ENCODE measurements around the gene PAX7.

- TF ChIP-seq CTCF (IDR thresholded peaks at IDR 0.05; ENCODE audit: borderline replicate concordance, extremely low read depth, low read length, poor library complexity, severe bottlenecking), result no peak
- no peak for TF ChIP-seq EZH2 (IDR thresholded peaks at IDR 0.05; ENCODE audit: borderline replicate concordance, low read depth, low read length, severe bottlenecking)
Measured at GRCh38 chr1:18634276-18634675, 3.6 kb downstream of the PAX7 start.
